GM10266 (cell line): ENCODE measurements around the gene RBMS1.

Source experiments
- DNase-seq: peaks from one replicate; pipeline ENCODE4 v3.0.0; 2012; ENCODE audit errors: extremely low spot score
- TF ChIP-seq, protein P1 (sequence below): IDR thresholded peaks from 2 replicates; pipeline ENCODE4 v1.5.1; 2012; ENCODE audit warnings: mild to moderate bottlenecking, low read depth; ENCODE audit not compliant: control insufficient read depth, insufficient read depth; ENCODE audit errors: missing control alignments

The RBMS1 gene

GRCh38 chr2:160402501-160402900, 91.1 kb downstream of the RBMS1 start:
- no peak for DNase-seq

DNA sequence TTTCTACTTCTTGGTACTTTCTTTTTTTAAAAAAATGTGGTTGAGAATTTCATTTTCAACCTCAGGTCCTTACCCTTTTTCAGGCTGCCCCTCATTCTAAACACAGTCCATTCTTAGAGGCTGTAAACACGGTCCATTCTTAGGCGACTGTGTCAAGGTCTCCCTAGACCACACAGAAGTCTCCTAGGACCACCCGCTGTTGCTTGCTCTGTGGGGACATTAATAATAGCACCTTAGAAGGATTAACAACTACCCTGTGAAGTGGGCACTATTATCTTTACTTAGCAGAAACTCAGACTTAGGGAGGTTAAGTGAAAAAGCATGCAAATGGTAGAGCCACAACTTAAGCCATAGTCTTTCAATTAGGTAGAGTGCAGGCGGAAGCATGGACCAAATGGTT, 91.7 kb downstream of the RBMS1 start:
- no peak for DNase-seq
- TF ChIP-seq, protein P1, sequence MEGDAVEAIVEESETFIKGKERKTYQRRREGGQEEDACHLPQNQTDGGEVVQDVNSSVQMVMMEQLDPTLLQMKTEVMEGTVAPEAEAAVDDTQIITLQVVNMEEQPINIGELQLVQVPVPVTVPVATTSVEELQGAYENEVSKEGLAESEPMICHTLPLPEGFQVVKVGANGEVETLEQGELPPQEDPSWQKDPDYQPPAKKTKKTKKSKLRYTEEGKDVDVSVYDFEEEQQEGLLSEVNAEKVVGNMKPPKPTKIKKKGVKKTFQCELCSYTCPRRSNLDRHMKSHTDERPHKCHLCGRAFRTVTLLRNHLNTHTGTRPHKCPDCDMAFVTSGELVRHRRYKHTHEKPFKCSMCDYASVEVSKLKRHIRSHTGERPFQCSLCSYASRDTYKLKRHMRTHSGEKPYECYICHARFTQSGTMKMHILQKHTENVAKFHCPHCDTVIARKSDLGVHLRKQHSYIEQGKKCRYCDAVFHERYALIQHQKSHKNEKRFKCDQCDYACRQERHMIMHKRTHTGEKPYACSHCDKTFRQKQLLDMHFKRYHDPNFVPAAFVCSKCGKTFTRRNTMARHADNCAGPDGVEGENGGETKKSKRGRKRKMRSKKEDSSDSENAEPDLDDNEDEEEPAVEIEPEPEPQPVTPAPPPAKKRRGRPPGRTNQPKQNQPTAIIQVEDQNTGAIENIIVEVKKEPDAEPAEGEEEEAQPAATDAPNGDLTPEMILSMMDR: no peak

More at GRCh38 chr2:160402501-160402900, 91.1 kb downstream of the RBMS1 start:
- TF ChIP-seq, protein P1: no peak

GRCh38 chr2:160399880-160400279, 93.7 kb downstream of the RBMS1 start:
- TF ChIP-seq, protein P1: no peak
- no peak for DNase-seq

DNA sequence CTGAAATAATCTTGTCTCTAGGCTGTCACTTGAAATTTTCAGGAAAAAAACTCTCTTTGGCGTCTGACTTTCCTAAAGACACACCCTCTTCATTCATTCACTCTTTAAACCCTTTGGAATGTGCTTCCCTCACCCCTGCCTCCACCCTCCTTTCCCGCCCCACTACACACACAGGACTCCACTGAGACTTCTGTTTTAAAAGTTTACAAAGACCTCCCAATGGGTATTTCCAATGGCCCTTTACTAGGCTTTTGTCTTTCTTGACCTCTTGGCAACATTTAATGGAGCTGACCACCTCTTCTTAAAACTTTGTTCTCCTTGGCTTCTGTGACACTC, 96.1 kb downstream of the RBMS1 start:
- DNase-seq: no peak
- TF ChIP-seq, protein P1: no peak

DNA sequence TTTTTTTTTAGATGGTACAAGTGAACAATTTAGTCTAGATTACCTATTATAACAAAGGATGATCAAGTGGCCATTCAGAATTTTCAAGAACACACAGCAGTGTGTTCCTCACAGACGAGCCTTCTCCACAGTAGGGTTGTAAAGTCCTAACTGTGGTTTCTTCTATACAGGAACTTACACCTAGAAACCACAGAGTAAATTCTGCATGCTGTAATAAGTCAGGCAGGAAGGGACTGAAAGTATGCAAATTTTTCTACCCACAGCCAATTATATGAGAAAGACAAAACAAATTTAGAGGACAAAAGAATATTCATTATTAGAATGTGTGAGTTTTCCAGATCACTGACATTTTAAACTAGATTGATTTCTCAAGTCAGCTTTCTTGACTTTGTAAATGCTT, 99.5 kb downstream of the RBMS1 start:
- TF ChIP-seq, protein P1: no peak
- no peak for DNase-seq

- TF ChIP-seq, protein P1: no peak
- DNase-seq: no peak
These were observed 101.4 kb downstream of the RBMS1 start for GRCh38 chr2:160392201-160392600.

DNA sequence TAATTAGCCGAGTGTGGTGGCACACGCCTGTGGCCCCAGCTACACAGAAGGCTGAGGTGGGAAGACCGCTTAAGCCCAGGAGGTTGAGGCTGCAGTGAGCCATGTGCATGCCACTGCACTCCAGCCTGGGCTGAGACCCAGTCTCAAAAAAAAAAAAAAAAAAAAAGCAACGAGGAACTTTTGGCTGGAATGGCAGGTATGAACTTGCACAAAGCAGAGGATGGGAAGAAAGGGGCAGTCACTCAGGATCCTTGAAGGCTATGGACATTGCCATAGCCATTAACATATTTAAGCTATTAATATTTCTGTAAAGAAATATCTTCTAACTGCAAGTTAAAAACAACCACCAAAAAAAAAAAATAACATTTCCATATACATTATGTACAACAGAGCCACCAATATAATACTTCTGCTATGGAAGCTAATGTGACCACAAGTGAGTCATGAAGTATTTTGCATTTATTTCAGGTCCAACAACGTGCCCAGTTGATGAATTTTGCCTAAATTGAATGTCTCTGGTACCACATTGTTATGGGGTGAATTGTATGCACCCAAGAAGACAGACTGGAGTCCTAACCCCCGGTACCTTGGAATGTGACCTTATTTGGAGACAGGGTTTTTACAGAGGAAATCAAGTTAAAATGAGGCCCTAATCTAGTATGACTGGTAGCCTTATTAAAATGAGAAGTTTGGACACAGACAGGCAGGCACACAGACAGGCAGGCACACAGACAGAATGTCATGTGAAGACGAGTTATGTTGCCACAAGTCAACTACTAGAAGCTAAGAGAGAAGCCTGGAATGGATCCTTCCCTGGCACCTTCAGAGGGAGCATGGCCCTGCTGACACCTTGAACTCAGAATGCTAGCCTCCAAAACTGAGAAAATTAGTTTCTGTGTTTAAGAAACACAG, 102.8 kb downstream of the RBMS1 start:
- TF ChIP-seq, protein P1: no peak
- DNase-seq: no peak
